Common myeloid progenitor, CD34-positive (primary cell): ENCODE measurements around the gene TRPM3.

Source experiments
- CTCF ChIA-PET: fragments of 350-600 bp; sonication (Branson Sonifier 250); formaldehyde crosslinking; loops from one replicate; lab custom pipeline; 2021; ENCODE audit warnings: antibody characterized with exemption; lab: Charles Lee
- POLR2A ChIA-PET: fragments of 350-600 bp; sonication (Branson Sonifier 250); formaldehyde crosslinking; loops from one replicate; lab custom pipeline; 2021; ENCODE audit warnings: antibody characterized with exemption; lab: Charles Lee
- DNase-seq, 3 donors: peaks; one replicate each; pipeline versions ENCODE4 v3.0.0 to v3.0.0-alpha.2; 2013
- H3K27ac ChIP-seq, 2 experiments: 1 replicate in 1 of 2; 2 replicates in 1 of 2; pipeline ENCODE4 v1.7.0; 2013; ENCODE audit warnings: inconsistent platforms in 2 of 2, low read length in 2 of 2, mild to moderate bottlenecking in 2 of 2, low read depth in 1 of 2, moderate library complexity in 1 of 2; ENCODE audit not compliant: severe bottlenecking in 2 of 2, insufficient read depth in 1 of 2, poor library complexity in 1 of 2
- H3K27me3 ChIP-seq, 5 experiments: replicated peaks in 2 of 5; 1 replicate in 3 of 5; 2 replicates in 2 of 5; pipeline versions ENCODE4 v1.6.1 to v1.7.0; 2013; ENCODE audit warnings: low read length in 4 of 5, mild to moderate bottlenecking in 2 of 5, moderate library complexity in 2 of 5, inconsistent platforms in 1 of 5; ENCODE audit not compliant: insufficient read depth in 5 of 5, control insufficient read depth in 4 of 5
- H3K36me3 ChIP-seq, 4 experiments: 1 replicate in 2 of 4; 2 replicates in 2 of 4; pipeline versions ENCODE4 v1.6.1 to v1.7.0; 2013; ENCODE audit warnings: low read length in 3 of 4, control low read depth in 1 of 4, mild to moderate bottlenecking in 1 of 4; ENCODE audit not compliant: control insufficient read depth in 4 of 4, insufficient read depth in 4 of 4
- H3K4me1 ChIP-seq, 4 experiments: 1 replicate in 3 of 4; 2 replicates in 1 of 4; pipeline versions ENCODE4 v1.6.1 to v1.7.1; 2013; ENCODE audit warnings: low read length in 3 of 4, mild to moderate bottlenecking in 3 of 4, control low read depth in 1 of 4, inconsistent platforms in 1 of 4, moderate library complexity in 1 of 4; ENCODE audit not compliant: control insufficient read depth in 4 of 4, insufficient read depth in 4 of 4; ENCODE audit errors: control extremely low read depth in 1 of 4
- H3K4me3 ChIP-seq, 7 experiments: 1 replicate in 4 of 7; 2 replicates in 3 of 7; pipeline versions ENCODE4 v1.5.1 to v1.7.0; 2013; ENCODE audit warnings: mild to moderate bottlenecking in 7 of 7, low read length in 6 of 7, moderate library complexity in 6 of 7, inconsistent platforms in 2 of 7, low read depth in 2 of 7, control low read depth in 1 of 7; ENCODE audit not compliant: insufficient read depth in 4 of 7, control insufficient read depth in 1 of 7; ENCODE audit errors: extremely low read depth in 1 of 7
- H3K9me3 ChIP-seq, 5 experiments: 1 replicate in 4 of 5; 2 replicates in 1 of 5; pipeline versions ENCODE4 v1.6.1 to v1.7.1; 2013; ENCODE audit warnings: low read length in 4 of 5, mild to moderate bottlenecking in 2 of 5, inconsistent platforms in 1 of 5, low read depth in 1 of 5, moderate library complexity in 1 of 5; ENCODE audit not compliant: control insufficient read depth in 4 of 5, insufficient read depth in 2 of 5; ENCODE audit errors: control extremely low read depth in 1 of 5
- WGBS: methylation state at CpG from one replicate; pipeline ENCODE4 v1.1.5; 2013; ENCODE audit not compliant: insufficient coverage; 5-methylcytosine and 5-hydroxymethylcytosine counted together

The TRPM3 gene

DNA sequence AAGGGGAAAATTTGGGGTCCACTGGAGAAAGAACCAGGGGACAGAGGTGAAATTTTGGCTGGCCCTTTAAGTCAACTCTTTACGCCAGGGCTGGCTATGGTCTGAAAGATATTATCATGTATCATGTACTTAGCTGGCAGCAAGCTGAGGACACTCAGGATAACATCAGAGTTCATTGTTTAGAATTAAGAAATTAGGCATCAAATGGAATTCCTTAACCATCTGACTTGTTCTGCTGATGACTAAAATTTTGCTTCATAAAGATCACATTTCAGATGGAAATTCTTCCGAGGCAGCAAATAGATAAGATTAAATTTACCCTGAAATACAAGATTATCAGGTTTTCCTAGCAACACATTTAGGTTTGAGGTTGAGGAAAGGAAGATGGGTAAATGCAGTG is 437.6 kb downstream of the TRPM3 start:
- no peaks in the 10 kb centered on the region for H3K27me3 ChIP-seq
- no peak overlapping the region for H3K4me3 ChIP-seq
- CTCF ChIA-PET = no interaction called here
- H3K9me3 ChIP-seq = no peaks in the 10 kb centered on the region
- H3K4me1 ChIP-seq = no peaks in the 10 kb centered on the region
- WGBS = 100% methylated on average over 1 of the region's 2 CpGs
- POLR2A ChIA-PET = no interaction called here
- H3K27ac ChIP-seq = no peak overlapping the region
- DNase-seq = no peak
- no peaks in the 10 kb centered on the region for H3K36me3 ChIP-seq

DNA sequence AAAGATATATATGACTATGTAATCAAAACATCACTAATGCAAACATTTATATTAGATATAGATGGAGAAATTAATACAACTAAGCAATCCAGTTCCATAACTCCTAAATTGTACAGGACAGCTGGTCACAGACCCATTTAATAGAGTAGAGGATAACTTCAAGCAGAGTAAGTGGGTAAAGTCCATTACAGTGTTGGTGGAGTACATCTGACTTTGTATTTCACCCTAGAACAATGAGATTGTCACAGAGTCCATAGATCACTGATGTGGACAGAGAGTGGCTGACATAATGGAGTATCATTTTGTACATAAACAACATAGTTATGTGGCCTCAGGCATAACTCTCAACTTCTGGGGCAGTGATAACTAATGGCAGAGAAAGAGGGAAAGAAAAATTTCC is 439.1 kb downstream of the TRPM3 start:
- Histone ChIP-seq H3K36me3 (no peaks in the 10 kb centered on the region), H3K27me3 (no peaks in the 10 kb centered on the region), H3K9me3 (no peaks in the 10 kb centered on the region), H3K4me3 (no peak overlapping the region), H3K27ac (no peak overlapping the region), H3K4me1 (no peaks in the 10 kb centered on the region)
- POLR2A ChIA-PET = no interaction called here
- CTCF ChIA-PET = no interaction called here
- no peak for DNase-seq

DNA sequence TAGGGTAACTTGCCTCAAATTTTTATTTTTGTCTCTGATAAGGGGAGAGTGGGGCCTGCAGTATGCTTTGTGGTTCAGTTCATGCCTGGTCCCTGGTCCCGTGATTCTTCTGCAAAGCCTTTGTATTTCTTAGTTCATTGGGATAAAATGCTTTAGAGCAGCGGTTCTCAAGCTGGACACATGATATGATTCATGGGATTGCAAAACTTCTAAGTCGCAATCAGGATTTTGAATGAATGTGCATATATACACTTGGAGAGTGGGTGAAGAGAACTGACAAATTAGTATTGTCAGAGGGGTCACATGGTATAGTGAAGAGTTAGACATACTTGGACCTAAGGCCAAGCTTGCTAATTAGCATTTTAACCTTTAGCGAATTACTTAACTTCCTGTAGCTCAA is 441.6 kb downstream of the TRPM3 start:
- WGBS = 90% methylated on average over 3 of the region's 4 CpGs
- DNase-seq = no peak
- Histone ChIP-seq H3K4me1 (no peaks in the 10 kb centered on the region), H3K4me3 (no peak overlapping the region), H3K27ac (no peak overlapping the region), H3K27me3 (no peaks in the 10 kb centered on the region), H3K9me3 (no peaks in the 10 kb centered on the region), H3K36me3 (no peaks in the 10 kb centered on the region)
- ChIA-PET CTCF (interaction anchor here (0.5 kb wide), 1 partner anchor 1510 kb away, joined by 3 read pairs; no protein-coding TSS in a partner anchor), POLR2A (no interaction called here)

DNA sequence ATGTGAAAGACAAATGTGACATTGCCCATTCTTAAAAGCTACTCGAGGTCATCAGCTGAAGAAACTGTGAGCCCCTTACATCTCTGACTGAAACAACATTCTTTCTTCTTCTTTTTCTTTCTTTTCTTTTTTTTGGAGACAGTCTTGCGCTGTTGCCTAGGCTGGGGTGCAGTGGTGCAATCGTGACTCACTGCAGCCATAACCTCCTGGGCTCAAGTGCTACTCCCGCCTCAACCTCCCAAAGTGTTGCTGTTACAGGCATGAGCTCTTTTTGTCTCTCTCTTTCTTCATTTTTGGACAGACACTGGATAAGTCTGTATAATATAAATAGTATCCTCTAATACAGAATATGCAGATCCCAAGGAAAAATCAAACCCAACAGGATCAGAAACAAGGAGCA is 443.3 kb downstream of the TRPM3 start:
- ChIA-PET CTCF (no interaction called here), POLR2A (no interaction called here)
- no peak for DNase-seq
- H3K9me3 ChIP-seq = no peaks in the 10 kb centered on the region
- no peaks in the 10 kb centered on the region for H3K36me3 ChIP-seq
- H3K27ac ChIP-seq = no peak overlapping the region
- WGBS = 86% methylated on average over 3 of the region's 4 CpGs
- no peak overlapping the region for H3K4me3 ChIP-seq
- no peaks in the 10 kb centered on the region for H3K4me1 ChIP-seq
- no peaks in the 10 kb centered on the region for H3K27me3 ChIP-seq

DNA sequence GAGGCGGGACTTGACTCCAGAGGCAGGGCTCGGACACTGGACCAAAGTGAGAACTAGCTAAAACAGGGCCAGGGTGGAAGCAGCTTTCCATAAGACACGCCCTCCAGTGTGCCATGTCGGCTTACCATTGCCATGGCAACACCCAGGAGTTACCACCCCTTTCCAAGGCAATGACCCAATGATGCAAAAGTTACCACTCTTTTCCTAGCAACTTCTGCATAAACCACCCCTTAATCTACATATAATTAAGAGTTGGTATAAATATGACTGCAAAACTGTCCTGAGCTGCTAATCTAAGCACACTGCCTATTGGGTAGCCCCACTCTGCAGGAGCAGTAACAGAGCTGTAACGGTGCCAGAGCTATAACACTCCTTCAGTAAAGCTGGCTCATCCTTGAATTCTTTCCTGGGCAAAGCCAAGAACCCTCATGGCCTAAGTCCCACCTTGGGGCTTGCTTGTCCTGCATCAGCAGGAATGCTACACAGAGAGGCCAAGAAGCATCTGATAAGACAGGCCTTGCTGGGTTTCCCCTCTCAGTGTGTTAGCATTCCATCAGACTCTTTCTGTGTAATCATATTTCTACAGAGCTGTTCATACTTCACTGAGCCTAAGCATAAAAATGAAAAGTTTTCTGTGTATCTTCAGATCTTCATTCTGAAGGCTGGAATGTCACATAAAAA is 444.2 kb downstream of the TRPM3 start:
- Histone ChIP-seq H3K4me3 (no peak overlapping the region), H3K27me3 (no peaks in the 10 kb centered on the region), H3K4me1 (no peaks in the 10 kb centered on the region), H3K27ac (no peak overlapping the region), H3K9me3 (no peaks in the 10 kb centered on the region), H3K36me3 (no peaks in the 10 kb centered on the region)
- WGBS = 93% methylated on average over 5 of the region's 5 CpGs
- POLR2A ChIA-PET = no interaction called here
- CTCF ChIA-PET = no interaction called here
- no peak for DNase-seq

DNA sequence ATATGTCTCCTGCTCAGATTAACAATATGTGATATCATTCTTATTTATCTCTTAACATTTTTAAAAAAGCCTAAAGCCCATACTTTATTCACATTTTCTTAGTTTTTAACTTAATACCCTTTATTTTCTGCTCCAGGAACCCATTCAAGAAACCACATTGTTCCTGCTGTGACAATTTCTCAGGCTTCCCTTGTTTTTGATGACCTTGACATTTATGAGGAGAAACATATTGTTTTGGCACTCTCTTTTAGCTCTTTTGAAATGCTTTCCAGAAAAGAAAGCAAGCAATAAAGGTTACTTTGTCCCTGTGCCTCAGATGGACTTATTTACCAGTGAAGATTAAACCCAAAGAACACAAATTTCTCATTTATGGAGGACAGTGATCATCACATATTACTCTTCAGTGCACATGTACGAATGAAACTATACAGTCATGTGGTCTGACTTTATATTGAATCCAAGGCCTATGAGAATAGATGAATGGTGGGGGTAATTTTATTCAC is 445.5 kb downstream of the TRPM3 start:
- no peak overlapping the region for H3K4me3 ChIP-seq
- no CpG with 5 or more reads among the region's 1 CpG for WGBS
- POLR2A ChIA-PET = no interaction called here
- CTCF ChIA-PET = no interaction called here
- H3K9me3 ChIP-seq = no peaks in the 10 kb centered on the region
- H3K27ac ChIP-seq = no peak overlapping the region
- H3K36me3 ChIP-seq = no peaks in the 10 kb centered on the region
- no peak for DNase-seq
- H3K27me3 ChIP-seq = no peaks in the 10 kb centered on the region
- no peaks in the 10 kb centered on the region for H3K4me1 ChIP-seq

DNA sequence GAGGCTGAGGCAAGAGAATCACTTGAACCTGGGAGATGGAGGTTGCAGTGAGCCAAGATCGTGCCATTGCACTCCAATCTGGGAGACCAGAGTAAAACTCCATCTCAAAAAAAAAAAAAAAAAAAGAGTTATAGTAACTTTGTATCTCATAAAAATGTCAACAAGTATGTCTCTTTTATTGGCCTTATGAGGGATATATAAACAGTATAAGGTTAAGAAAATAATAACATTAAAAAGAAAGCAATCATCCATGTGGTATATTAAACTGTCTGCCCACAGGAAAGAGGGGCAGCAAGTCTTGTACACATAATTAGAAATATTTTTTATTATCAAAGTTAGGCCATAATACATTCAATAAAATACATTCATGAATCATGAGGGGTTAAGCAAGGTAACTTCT is 447.6 kb downstream of the TRPM3 start:
- Histone ChIP-seq H3K4me3 (no peak overlapping the region), H3K27ac (no peak overlapping the region), H3K4me1 (no peaks in the 10 kb centered on the region), H3K27me3 (no peaks in the 10 kb centered on the region), H3K36me3 (no peaks in the 10 kb centered on the region), H3K9me3 (no peaks in the 10 kb centered on the region)
- no CpG with 5 or more reads among the region's 1 CpG for WGBS
- DNase-seq = no peak
- CTCF ChIA-PET = no interaction called here
- POLR2A ChIA-PET = no interaction called here
